ENCODE measurements around the gene SDF2L1.
A peak's percentile ranks its signal among the peaks of the same experiment; 100 is the strongest.
"Not testable (repeated sequence)": the region's sequence is repeated elsewhere in the genome, so short reads cannot be mapped to it uniquely, and the experiment has no call there.

Gene SDF2L1

DNA sequence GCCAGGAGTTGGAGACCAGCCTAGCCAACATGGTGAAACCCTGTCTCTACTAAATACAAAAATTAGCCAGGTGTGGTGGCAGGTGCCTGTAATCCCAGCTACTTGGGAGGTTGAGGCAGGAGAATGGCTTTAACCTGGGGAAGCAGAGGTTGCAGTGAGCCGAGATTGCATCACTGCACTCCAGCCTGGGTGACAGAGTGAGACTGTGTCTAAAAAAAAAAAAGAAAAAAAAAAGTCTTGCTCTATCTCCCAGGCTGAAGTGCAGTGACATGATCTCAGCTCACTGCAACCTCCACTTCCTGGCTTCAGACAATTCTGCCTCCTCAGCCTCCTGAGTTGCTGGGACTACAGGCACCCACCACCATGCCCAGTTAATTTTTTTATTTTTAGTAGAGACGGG is 4.7 kb upstream of the SDF2L1 start:
- not testable (repeated sequence) for DNase-seq

- no peak for DNase-seq
These were observed 2.7 kb upstream of the SDF2L1 start for GRCh38 chr22:21639359-21639758.

DNA sequence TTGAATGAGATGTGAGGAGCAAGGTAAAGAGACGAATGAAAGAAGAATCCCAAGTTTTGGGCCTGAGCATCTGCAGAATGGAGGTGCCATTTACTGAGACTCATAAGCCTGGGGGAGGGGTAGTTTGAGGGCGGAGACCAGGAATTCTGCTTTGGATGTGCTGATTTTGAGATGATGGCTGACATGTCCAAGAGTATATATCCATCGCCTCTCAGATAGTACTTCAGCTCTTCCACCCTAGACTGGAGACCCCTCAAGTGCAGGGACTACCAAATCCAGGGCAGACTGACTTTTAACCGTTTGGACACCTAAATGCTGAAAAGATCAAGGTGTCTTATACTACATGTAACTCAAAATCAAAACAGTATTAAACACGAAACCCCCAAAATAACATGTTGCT is 1.3 kb upstream of the SDF2L1 start:
- no peak for DNase-seq

GRCh38 chr22:21641417-21641788 is 699 bp upstream of the SDF2L1 start:
- DNase-seq, result peak; percentile 42

GRCh38 chr22:21642584-21643448 is 714 bp downstream of the SDF2L1 start:
- peak; percentile 45 for DNase-seq

GRCh38 chr22:21643533-21644357 is 1.6 kb downstream of the SDF2L1 start:
- no peak for DNase-seq

- DNase-seq, result not testable (repeated sequence)
These were observed 3.4 kb downstream of the SDF2L1 start for GRCh38 chr22:21645513-21645912.

DNA sequence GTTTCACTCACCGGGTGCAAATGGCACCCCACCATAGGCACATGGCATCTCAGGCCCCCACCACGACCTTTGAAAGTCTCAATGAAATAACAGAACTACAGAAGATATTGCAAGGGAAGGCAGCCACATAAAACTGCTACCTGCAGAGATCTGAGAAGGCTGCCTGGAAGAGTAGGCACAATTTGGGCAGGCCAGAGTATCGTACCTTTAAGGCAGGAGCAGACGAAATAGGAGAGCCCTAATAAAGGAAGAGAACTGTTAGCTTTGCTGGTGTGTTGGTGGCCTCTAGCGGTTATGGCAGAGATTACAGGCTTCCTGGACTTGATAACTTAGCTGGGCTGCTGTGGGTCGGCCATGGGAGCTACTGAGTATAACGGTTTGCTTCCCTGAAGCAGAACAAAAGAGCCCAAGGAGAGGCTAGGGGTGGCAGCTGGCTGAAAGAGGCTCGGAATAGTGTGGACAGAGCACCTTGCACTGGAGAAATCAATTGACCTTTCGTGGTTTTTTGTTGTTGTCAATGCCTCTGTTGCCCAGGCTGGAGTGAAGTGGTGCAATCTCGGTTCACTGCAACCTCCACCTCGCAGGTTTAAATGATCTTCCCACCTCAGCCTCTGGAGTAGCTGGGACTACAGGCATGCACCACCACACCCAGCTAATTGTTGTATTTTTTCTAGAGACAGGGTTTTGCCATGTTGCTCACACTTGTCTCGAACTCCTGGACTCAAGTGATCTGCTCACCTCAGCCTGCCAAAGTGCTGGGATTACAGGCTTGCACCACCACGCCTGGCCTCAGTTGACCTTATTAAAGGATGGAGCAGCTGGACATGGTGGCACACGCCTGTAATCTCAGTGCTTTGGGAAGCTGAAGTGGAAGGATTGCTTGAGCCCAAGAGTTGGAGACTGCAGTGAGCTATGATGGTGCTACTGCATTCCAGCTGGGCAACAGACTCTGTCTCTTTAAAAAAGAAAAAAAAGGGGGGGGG is 4.8 kb downstream of the SDF2L1 start:
- peak; percentile 66 for DNase-seq

DNA sequence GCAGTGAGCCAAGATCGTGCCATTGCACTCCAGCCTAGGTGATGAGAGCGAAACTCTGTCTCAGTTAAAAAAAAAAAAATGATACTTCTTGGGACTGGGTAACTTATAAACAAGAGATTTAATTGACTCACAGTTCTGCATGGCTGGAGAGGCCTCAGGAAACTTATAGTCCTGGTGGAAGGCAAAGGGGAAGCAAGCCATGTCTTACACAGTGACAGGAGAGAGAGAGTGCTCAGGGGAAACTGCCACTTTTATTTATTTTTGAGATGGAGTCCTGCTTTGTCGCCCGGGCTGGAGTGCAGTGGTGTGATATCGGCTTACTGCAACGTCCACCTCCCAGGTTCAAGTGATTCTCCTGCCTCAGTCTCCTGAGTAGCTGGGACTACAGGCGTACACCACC is 8.2 kb downstream of the SDF2L1 start:
- DNase-seq, result no peak

- DNase-seq, result peak; percentile 48
These were observed 8.9 kb downstream of the SDF2L1 start for GRCh38 chr22:21650823-21651520.

GRCh38 chr22:21651521-21652009 is 9.5 kb downstream of the SDF2L1 start:
- no peak for DNase-seq

- peak; percentile 79 for DNase-seq
These were observed 10.0 kb downstream of the SDF2L1 start for GRCh38 chr22:21652010-21652546.

GRCh38 chr22:21652547-21653545 is 10.7 kb downstream of the SDF2L1 start:
- DNase-seq, result peak; percentile 17

DNA sequence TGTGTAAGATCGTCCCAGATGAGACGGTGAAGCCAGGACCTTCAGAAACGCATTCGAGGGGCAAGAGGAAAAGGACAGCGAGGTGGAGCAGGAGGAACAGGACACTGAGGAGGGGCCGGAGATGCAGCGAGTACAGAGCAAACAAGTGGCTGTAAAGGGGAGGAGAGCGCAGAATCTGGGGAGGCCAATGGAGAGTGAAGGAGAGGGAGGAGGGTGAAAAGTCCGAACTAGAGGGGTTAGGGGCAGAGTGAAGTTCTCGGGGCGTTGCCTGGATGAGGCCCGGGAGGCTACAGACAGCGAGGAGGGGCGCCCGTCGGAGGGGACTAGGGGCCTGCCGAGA is 14.9 kb downstream of the SDF2L1 start:
- no peak for DNase-seq

DNA sequence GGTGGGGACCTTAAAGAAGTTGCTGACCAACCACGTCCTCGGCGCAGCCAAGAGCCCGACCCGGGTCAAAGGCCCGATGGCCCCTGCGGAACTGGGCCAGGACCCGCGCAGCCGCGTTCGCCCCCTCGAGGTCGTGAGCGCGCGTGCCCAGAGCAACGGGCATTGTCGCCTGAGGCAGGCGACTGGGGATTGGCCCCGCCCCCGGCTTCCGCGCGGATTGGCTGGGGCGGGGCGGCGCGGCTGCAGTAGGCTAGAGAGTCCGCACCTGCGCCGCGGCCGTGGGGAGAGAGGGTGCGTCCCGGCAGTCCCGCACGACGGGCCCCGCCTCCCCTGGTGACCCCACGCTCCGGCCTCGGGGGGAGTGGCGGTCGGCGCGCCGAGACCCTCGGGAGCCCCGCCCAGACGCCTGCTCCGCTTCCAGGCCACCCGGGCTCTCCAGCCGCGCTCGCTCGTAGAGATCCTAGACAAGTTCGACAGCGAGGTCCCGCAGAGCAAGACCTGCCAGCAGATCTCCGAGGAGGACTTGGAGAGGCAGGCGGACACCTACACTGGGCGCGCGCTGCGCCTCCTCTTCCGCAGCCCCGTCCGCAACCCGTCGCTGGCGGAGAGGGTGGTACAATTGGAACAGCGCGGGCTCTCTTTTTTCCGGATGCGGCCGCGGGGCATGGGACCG is 15.4 kb downstream of the SDF2L1 start:
- DNase-seq, result peak; percentile 87

GRCh38 chr22:21659864-21660525 is 17.9 kb downstream of the SDF2L1 start:
- DNase-seq, result no peak

DNA sequence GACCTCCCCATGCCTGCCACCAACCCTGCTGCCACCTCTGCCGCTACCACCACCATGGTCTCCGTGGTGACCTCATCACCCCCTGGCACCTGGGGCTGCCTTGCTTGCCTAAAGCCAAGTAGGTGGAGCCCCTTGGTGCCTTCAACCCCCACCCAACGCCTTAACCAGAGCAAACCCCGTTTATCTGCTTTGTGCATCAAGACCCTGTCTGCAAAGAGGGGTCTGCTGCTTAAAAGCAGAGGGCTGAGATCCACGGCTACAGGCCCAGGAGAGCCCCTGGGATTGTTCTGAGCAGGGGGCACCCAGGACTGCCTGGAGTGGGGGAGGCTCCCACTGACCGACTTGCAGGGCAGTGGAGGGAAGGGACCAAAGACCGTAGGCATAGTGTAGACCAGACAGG is 18.8 kb downstream of the SDF2L1 start:
- no peak for DNase-seq

- DNase-seq, result no peak
These were observed 19.9 kb downstream of the SDF2L1 start for GRCh38 chr22:21661991-21662390.

DNA sequence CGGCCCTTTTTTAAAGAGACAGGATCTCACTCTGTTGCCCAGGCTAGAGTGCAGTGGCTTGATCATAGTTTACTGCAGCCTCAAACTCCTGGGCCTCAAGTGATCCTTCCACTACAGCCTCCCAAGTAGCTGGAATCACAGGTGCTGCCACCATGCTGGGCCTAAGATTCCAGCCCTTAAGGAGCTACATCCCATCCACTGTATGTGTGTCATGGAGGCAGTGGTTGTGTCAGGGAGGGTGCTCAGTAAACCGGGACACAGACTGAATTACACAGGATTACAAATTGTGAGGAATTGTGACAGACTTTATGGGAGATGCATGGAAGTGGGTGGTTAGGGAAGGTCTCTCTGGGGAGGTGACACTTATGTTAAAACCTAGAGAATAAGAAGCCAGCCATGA is 21.6 kb downstream of the SDF2L1 start:
- no peak for DNase-seq
